ENCODE data around the gene DCP2.

Gene DCP2

DNA sequence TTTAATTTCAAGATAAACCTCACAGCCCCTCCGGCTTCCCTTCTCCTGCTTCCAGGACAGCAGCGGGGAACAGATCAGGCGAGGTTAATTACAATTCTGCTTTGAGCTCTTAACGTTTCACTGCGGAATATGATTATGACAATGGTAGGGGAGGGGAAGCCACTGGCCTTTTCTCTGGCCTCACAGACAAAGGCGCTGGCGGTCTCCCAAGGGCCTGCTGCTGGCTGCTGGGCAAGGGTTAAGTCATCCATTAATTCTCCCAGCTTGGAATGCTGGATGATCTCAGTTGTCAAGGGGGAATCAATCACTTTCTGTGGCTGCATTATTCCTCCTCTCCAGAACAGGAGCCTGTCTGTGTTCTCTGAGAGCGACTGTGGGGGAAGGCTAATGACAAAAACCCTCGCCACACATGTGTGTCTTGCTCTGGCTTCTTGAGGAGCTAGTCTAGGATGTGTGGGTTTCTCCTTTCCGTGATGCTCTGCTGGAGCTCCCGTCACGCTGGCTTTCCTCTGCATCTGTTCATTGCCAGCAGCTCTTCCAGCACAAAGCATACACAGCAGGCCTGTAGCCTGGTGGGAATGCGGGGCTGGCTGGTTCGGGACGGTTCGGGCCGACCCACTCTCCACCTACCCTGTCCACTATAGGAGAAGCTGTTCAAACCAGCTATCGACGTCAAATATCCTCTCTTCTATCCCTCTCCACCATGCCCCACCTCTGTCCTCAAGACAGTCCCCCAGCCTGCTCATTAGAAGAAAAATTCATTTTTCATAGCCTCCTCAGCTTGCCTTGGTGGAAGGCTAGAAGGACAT lies 82.8 kb downstream of the DCP2 start:
- peaks cover 6 to 13% of the 10 kb centered on the region in 2 donors for H3K36me3 ChIP-seq (ENCODE audit: control insufficient read depth in 1 of 2, insufficient read depth in 2 of 2, low read length in 2 of 2)
- peaks cover 0 to 8% of the 10 kb centered on the region in 2 donors for H3K4me1 ChIP-seq (ENCODE audit: control insufficient read depth in 1 of 2, insufficient read depth in 2 of 2, low read length in 2 of 2)
- H3K9me3 ChIP-seq (ENCODE audit: control insufficient read depth in 1 of 2, low read length in 2 of 2) = no peaks in the 10 kb centered on the region
- H3K27ac ChIP-seq (ENCODE audit: low read length) = no peak overlapping the region
- H3K4me3 ChIP-seq (ENCODE audit: low read depth in 1 of 2, low read length in 2 of 2) = no peak overlapping the region
- no peaks in the 10 kb centered on the region for H3K27me3 ChIP-seq (ENCODE audit: low read depth, low read length)

DNA sequence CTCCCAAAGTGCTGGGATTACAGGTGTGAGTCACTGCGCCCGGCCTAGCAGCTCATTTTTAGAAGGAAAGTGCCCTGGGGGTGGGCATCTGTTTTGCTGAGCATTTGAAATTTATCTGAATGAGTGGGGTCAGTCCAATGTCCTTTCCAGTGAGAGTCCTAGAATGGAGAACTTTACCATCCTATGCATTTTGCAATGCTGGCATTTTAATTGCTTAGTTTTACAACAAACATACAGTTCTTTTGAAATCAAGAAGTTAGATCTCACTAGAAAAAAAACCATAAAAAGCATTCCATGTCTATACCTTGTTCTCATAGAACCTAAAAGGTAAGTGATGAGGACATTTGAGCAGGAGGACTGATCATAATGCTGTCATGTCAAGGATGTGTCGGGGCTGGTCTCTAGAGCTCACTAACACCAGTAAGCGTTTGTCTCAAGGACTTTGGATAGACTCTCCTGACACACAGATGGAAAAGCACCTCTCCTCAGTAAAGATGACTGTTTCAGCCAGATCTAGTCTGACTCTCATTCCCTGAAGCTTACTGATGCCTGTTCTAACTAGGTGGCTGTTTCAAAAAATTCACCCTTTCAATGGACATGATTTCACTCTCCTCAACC lies 83.9 kb downstream of the DCP2 start:
- no peak overlapping the region for H3K4me3 ChIP-seq (ENCODE audit: low read depth in 1 of 2, low read length in 2 of 2)
- H3K9me3 ChIP-seq (ENCODE audit: control insufficient read depth in 1 of 2, low read length in 2 of 2) = no peaks in the 10 kb centered on the region
- no peak overlapping the region for H3K27ac ChIP-seq (ENCODE audit: low read length)
- no peaks in the 10 kb centered on the region for H3K27me3 ChIP-seq (ENCODE audit: low read depth, low read length)
- H3K4me1 ChIP-seq (ENCODE audit: control insufficient read depth in 1 of 2, insufficient read depth in 2 of 2, low read length in 2 of 2) = peaks cover 0 to 8% of the 10 kb centered on the region in 2 donors
- peaks cover 6 to 13% of the 10 kb centered on the region in 2 donors for H3K36me3 ChIP-seq (ENCODE audit: control insufficient read depth in 1 of 2, insufficient read depth in 2 of 2, low read length in 2 of 2)

- no peaks in the 10 kb centered on the region for H3K9me3 ChIP-seq (ENCODE audit: control insufficient read depth in 1 of 2, low read length in 2 of 2)
- H3K27me3 ChIP-seq (ENCODE audit: low read depth, low read length) = no peaks in the 10 kb centered on the region
- no peak overlapping the region for H3K27ac ChIP-seq (ENCODE audit: low read length)
- peaks cover 6 to 13% of the 10 kb centered on the region in 2 donors for H3K36me3 ChIP-seq (ENCODE audit: control insufficient read depth in 1 of 2, insufficient read depth in 2 of 2, low read length in 2 of 2)
- H3K4me1 ChIP-seq (ENCODE audit: control insufficient read depth in 1 of 2, insufficient read depth in 2 of 2, low read length in 2 of 2) = peaks cover 0 to 8% of the 10 kb centered on the region in 2 donors
- H3K4me3 ChIP-seq (ENCODE audit: low read depth in 1 of 2, low read length in 2 of 2) = no peak overlapping the region
Measured at GRCh38 chr5:113061846-113062780, 85.5 kb downstream of the DCP2 start.

GRCh38 chr5:113062869-113063508 lies 86.4 kb downstream of the DCP2 start:
- H3K36me3 ChIP-seq (ENCODE audit: control insufficient read depth in 1 of 2, insufficient read depth in 2 of 2, low read length in 2 of 2) = peaks cover 6 to 13% of the 10 kb centered on the region in 2 donors
- H3K27ac ChIP-seq (ENCODE audit: low read length) = no peak overlapping the region
- peaks cover 0 to 8% of the 10 kb centered on the region in 2 donors for H3K4me1 ChIP-seq (ENCODE audit: control insufficient read depth in 1 of 2, insufficient read depth in 2 of 2, low read length in 2 of 2)
- no peak overlapping the region for H3K4me3 ChIP-seq (ENCODE audit: low read depth in 1 of 2, low read length in 2 of 2)
- H3K27me3 ChIP-seq (ENCODE audit: low read depth, low read length) = no peaks in the 10 kb centered on the region
- no peaks in the 10 kb centered on the region for H3K9me3 ChIP-seq (ENCODE audit: control insufficient read depth in 1 of 2, low read length in 2 of 2)

GRCh38 chr5:113063927-113064326 lies 87.3 kb downstream of the DCP2 start:
- Histone ChIP-seq H3K27me3 (ENCODE audit: low read depth, low read length) (no peaks in the 10 kb centered on the region), H3K9me3 (ENCODE audit: control insufficient read depth in 1 of 2, low read length in 2 of 2) (no peaks in the 10 kb centered on the region), H3K4me1 (ENCODE audit: control insufficient read depth in 1 of 2, insufficient read depth in 2 of 2, low read length in 2 of 2) (peaks cover 0 to 8% of the 10 kb centered on the region in 2 donors), H3K36me3 (ENCODE audit: control insufficient read depth in 1 of 2, insufficient read depth in 2 of 2, low read length in 2 of 2) (peaks cover 6 to 13% of the 10 kb centered on the region in 2 donors), H3K4me3 (ENCODE audit: low read depth in 1 of 2, low read length in 2 of 2) (no peak overlapping the region), H3K27ac (ENCODE audit: low read length) (no peak overlapping the region)

GRCh38 chr5:113064806-113065205 lies 88.2 kb downstream of the DCP2 start:
- no peaks in the 10 kb centered on the region for H3K27me3 ChIP-seq (ENCODE audit: low read depth, low read length)
- no peaks in the 10 kb centered on the region for H3K9me3 ChIP-seq (ENCODE audit: control insufficient read depth in 1 of 2, low read length in 2 of 2)
- peaks cover 6 to 13% of the 10 kb centered on the region in 2 donors for H3K36me3 ChIP-seq (ENCODE audit: control insufficient read depth in 1 of 2, insufficient read depth in 2 of 2, low read length in 2 of 2)
- H3K27ac ChIP-seq (ENCODE audit: low read length) = no peak overlapping the region
- peaks cover 0 to under 1% of the 10 kb centered on the region in 2 donors for H3K4me1 ChIP-seq (ENCODE audit: control insufficient read depth in 1 of 2, insufficient read depth in 2 of 2, low read length in 2 of 2)
- no peak overlapping the region for H3K4me3 ChIP-seq (ENCODE audit: low read depth in 1 of 2, low read length in 2 of 2)

GRCh38 chr5:113065626-113066025 lies 89.0 kb downstream of the DCP2 start:
- no peak overlapping the region for H3K4me3 ChIP-seq (ENCODE audit: low read depth in 1 of 2, low read length in 2 of 2)
- no peaks in the 10 kb centered on the region for H3K27me3 ChIP-seq (ENCODE audit: low read depth, low read length)
- H3K36me3 ChIP-seq (ENCODE audit: control insufficient read depth in 1 of 2, insufficient read depth in 2 of 2, low read length in 2 of 2) = peaks cover 6 to 13% of the 10 kb centered on the region in 2 donors
- no peaks in the 10 kb centered on the region for H3K9me3 ChIP-seq (ENCODE audit: control insufficient read depth in 1 of 2, low read length in 2 of 2)
- no peak overlapping the region for H3K27ac ChIP-seq (ENCODE audit: low read length)
- H3K4me1 ChIP-seq (ENCODE audit: control insufficient read depth in 1 of 2, insufficient read depth in 2 of 2, low read length in 2 of 2) = no peaks in the 10 kb centered on the region

GRCh38 chr5:113067635-113068344 lies 91.2 kb downstream of the DCP2 start:
- Histone ChIP-seq H3K9me3 (ENCODE audit: control insufficient read depth in 1 of 2, low read length in 2 of 2) (no peaks in the 10 kb centered on the region), H3K27me3 (ENCODE audit: low read depth, low read length) (no peaks in the 10 kb centered on the region), H3K27ac (ENCODE audit: low read length) (no peak overlapping the region), H3K4me1 (ENCODE audit: control insufficient read depth in 1 of 2, insufficient read depth in 2 of 2, low read length in 2 of 2) (no peaks in the 10 kb centered on the region), H3K36me3 (ENCODE audit: control insufficient read depth in 1 of 2, insufficient read depth in 2 of 2, low read length in 2 of 2) (peaks cover 6 to 10% of the 10 kb centered on the region in 2 donors), H3K4me3 (ENCODE audit: low read depth in 1 of 2, low read length in 2 of 2) (no peak overlapping the region)

GRCh38 chr5:113068559-113068958 lies 92.0 kb downstream of the DCP2 start:
- H3K9me3 ChIP-seq (ENCODE audit: control insufficient read depth in 1 of 2, low read length in 2 of 2) = no peaks in the 10 kb centered on the region
- no peaks in the 10 kb centered on the region for H3K27me3 ChIP-seq (ENCODE audit: low read depth, low read length)
- no peaks in the 10 kb centered on the region for H3K4me1 ChIP-seq (ENCODE audit: control insufficient read depth in 1 of 2, insufficient read depth in 2 of 2, low read length in 2 of 2)
- peaks cover 2% of the 10 kb centered on the region in 2 donors for H3K36me3 ChIP-seq (ENCODE audit: control insufficient read depth in 1 of 2, insufficient read depth in 2 of 2, low read length in 2 of 2)
- H3K27ac ChIP-seq (ENCODE audit: low read length) = no peak overlapping the region
- no peak overlapping the region for H3K4me3 ChIP-seq (ENCODE audit: low read depth in 1 of 2, low read length in 2 of 2)
